Measurements from ENCODE around the gene LAMB4.

GRCh38 chr7:108096996-108097395 lies 33.2 kb downstream of the LAMB4 start:
- TF ChIP-seq CTCF (IDR thresholded peaks at IDR 0.05; ENCODE audit: insufficient read depth, low read length) (no peak), POLR2AphosphoS5 (IDR thresholded peaks at IDR 0.05; ENCODE audit: low read depth) (no peak), SPI1 (IDR thresholded peaks at IDR 0.05; ENCODE audit: borderline replicate concordance, low read depth) (no peak), REST (IDR thresholded peaks at IDR 0.05; ENCODE audit: insufficient replicate concordance, low read depth) (no peak), GABPA (IDR thresholded peaks at IDR 0.05; ENCODE audit: low read depth) (no peak)
